ENCODE measurements around the gene LYSMD1.
"Not testable (repeated sequence)": the region's sequence is repeated elsewhere in the genome, so short reads cannot be mapped to it uniquely, and the experiment has no call there.

Gene LYSMD1, protein sequence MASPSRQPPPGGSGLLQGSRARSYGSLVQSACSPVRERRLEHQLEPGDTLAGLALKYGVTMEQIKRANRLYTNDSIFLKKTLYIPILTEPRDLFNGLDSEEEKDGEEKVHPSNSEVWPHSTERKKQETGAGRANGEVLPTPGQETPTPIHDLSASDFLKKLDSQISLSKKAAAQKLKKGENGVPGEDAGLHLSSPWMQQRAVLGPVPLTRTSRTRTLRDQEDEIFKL

DNA sequence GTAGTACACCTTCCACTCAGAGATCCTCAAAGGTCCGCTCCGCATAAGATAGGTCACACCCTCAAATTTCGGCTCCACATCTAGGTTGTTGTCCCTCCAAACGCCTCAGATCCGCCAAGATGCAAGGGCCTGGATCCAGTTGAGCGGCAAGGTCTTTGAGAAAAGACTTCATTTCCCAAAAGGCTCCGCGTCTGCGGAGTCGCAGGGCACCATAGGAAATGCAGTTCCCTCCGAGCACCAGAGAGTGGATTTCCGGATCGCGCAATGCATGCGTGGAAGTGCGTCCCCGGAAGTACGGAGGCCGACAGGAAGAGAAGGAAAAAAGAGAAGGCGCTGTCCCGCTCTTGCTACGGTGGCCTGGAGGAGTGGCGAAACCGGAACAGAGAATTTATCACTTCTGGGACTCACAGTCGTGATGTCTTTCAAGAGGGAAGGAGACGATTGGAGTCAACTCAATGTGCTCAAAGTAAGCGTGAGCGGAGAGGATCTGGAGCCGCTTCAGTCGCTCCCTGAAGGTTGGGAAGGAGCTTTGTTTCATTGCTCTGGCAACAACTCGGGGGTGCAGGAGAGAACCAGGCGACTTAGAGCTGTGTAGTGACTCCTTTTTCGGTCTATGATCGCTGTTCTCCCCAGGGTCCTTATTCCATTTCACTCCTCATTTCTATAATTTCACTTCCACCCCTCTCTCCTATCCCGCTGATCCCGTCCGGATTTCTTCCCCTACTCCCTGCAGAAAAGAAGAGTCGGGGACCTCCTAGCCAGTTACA is at the start of gene LYSMD1, which contains the start of gene SCNM1:
LYSMD1 (minus strand) TSS at position 165 of the 767 bp plus-strand sequence. CDS start 644 bp downstream, outside the sequence.
SCNM1 (plus strand) TSS at position 407 of the 767 bp plus-strand sequence; CDS start at position 416, 9 bp downstream.
- FAIRE-seq (no peak), DNase-seq (ENCODE audit: low spot score) (peak; percentile 95)

DNA sequence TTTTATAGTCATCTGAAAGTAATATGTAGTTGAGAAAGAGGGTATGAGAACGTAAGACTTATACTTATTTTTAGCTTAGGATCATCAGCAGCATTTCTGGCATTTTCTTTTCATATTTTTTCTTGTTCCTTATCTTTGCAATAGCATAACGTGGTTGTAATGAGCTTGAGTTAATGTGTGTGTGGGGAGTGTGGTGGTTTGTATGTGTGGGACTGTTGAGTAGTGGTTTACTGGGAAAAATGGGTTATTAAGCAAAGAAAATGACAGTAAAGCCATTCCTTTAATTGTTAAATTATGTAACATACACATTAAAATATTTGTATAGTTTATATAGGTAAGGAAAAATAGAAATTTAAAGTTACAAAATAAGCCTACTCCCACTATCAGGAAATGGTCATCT is 47.9 kb upstream of the LYSMD1 start:
- FAIRE-seq, result no peak
- DNase-seq (ENCODE audit: low spot score), result no peak

DNA sequence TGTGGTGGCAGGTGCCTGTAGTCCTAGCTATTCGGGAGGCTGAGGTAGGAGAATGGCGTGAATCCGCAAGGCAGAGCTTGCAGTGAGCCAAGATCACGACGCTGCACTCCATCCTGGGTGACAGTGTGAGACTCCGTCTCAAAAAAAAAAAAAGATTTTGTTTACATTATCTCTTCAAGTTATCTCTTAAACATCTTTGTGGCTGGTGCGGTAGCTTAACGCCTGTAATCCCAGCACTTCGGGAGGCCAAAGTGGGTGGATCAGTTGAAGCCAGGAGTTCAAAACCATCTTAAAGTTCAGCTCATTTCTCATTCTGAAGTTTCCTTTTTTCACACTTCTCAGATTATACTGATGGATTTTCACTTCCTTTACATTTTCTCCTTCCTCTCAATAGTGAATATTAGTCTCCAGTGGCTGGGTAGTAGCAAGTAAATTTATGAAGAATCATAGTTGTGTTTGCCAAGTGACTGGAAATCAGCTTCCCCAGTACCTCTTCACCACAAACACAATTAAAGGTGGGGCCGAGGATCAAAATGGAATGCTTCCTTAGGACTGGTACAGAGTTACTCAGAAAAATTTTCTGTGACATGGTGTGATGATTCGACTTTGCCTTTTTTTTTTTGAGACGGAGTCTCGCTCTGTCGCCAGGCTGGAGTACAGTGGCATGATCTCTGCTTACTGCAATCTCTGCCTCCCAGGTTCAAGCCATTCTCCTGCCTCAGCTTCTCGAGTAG is 46.4 kb upstream of the LYSMD1 start:
- no peak for DNase-seq (ENCODE audit: low spot score)

DNA sequence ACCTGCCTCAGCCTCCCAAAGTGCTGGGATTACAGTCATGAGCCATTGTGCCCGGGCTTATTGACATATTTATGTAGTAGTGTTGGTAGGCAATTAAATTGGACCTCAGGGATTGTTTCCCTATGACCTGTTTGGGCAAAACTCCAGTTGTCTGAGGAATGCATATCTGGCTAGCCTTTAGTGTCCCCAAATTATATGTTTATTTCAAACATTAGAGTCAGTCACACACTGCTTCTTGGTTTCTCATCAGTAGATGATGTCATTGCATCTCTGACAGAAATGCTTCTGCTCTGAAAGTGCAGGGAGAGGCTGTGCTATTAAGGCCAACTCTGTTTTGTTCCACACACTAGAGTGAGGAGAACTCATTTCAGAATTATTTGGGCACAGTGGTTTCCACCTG is 45.1 kb upstream of the LYSMD1 start:
- FAIRE-seq (no peak), DNase-seq (ENCODE audit: low spot score) (no peak)

More for the DNA sequence above, 46.4 kb upstream of the LYSMD1 start:
- FAIRE-seq, result no peak

DNA sequence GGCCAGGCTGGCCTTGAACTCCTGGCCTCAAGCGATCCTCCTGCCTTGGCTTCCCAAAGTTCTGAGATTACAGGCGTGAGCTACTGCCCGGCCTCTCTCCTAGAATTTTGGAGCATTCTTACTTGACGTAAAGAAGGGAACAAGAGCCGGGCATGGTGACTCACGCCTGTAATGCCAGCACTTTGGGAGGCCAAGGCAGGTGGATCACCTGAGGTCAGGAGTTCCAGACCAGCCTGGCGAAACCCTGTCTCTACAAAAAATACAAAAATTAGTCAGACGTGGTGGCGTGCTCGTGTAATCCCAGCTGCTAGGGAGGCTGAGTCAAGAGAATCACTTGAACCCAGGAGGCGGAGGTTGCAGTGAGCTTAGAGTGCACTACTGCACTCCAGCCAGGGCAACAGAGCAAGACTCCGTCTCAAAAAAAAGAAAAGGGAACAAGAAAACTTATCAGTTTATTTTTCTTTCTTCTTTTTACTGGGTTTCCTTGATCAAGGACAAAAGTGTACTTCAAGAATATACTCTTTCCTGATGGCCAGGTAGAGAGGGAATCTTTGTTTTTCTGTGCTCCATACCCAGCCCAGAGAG is 39.8 kb upstream of the LYSMD1 start:
- DNase-seq (ENCODE audit: low spot score); FAIRE-seq: not testable (repeated sequence)

DNA sequence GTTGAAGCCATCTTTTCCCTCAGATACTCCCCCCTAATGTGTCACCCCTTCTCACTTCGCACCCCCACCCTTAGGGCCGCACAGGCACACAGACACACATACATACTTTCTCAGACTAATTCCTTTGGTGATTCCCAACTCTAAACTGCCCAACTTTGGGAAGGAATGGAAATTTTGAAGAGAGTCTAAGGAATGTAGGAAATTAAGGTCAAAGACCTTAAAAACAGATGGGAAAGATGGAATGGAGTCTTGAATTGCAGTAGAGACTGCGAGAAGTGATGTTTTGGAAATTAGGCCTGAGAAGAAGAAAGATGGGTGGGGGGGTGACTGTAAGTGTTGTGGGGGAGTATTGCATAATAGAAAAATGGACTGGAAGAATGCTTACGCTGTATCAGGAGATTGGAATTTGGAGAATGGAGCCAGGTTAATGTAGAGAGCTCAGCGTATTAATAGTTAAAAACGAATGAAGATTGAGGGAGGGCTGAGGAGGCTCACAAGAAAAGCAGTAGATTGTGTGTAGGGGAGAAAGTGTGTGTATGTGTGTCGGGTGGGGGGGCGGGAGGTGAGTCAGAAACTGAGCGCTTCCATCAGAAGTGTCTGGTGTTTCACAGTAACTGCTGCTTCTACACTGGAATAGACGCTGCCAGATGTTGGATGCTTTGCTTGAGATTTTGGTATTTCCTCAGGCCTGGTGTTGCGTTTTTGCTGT is 34.3 kb upstream of the LYSMD1 start:
- DNase-seq (ENCODE audit: low spot score) (peak; percentile 48), FAIRE-seq (no peak)

DNA sequence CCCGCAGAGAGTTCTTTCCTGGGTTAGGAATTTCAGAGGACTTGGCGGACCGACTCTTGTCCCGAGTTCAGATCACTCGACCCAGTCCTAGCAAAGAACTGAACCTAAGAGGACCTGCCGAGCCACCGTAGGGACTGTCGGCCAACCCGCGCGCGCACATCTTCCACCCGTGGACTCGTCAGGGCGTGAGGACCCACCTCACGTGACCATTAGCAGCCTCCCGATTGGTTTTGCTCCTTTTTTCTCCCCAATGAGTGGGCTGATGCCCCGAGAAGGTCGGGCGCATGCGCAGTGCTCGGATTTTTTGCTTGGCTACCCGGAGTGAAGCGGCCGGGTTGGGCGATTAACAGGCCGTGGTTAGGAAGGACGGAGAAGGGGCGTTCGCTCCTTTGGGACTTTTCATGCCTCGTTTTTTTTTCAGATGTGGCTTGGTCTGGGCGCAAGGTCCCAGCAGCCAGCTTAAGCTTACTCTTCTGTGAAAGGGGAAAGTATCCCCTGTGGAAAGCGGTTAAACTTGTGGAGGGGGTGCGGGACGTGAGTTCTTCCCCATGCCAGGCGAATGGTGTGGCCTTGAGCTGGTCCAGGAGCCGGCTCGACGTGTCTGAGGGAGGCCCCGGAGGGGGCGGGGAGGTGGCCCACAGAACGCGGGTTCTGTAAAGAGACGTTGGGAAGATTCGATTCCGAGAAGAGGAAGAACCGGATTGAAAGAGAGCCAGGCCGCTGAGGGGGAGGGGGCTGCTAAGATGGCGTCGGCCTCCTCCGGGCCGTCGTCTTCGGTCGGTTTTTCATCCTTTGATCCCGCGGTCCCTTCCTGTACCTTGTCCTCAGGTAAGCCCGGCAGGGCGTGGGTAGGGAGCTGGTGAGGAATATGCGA is 32.8 kb upstream of the LYSMD1 start, which contains the start of gene PIP5K1A:
PIP5K1A (plus strand) TSS at position 299 of the 874 bp plus-strand sequence; CDS start at position 744, 445 bp downstream.
- DNase-seq (ENCODE audit: low spot score), result peak; percentile 97
- peak; percentile 75 for FAIRE-seq

DNA sequence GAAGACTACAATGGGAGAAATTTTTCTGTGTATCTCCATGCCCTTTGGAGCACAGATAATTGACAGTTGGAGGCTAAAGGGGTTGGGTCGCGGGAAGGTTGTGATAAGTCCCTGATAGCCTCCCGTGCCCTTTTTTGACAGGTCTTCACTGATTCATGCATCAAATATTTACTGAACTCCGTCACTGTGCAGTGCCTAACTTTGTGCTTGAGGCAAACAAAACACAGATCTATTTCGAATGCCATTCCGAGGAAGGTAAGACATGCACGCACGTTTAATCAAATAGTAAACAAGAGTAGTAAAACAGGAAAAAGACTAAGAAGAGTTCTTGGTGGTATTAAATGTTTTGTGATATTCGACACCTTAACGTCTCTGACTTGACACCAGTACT is 32.2 kb upstream of the LYSMD1 start:
- FAIRE-seq (no peak), DNase-seq (ENCODE audit: low spot score) (no peak)

DNA sequence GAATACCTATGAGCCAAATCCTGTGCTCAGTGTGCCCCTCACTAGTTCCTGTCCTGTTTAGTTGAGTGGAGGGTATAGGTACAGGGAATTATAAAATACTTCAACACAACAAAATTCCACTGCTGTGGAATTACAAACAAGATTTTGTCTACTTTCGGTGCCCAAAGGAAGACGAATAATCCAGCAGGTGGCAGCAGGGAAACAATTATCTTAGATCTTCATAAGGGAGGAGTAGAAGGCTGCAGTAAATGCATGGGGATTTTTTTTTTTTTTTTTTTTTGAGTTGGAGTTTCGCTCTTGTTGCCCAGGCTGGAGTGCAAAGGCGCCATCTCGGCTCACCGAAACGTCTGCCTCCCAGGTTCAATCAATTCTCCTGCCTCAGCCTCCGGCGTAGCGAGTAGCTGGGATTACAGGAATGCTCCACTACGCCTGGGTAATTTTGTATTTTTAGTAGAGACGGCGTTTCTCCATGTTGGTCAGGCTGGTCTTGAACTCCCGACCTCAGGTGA is 30.6 kb upstream of the LYSMD1 start:
- no peak for FAIRE-seq

DNA sequence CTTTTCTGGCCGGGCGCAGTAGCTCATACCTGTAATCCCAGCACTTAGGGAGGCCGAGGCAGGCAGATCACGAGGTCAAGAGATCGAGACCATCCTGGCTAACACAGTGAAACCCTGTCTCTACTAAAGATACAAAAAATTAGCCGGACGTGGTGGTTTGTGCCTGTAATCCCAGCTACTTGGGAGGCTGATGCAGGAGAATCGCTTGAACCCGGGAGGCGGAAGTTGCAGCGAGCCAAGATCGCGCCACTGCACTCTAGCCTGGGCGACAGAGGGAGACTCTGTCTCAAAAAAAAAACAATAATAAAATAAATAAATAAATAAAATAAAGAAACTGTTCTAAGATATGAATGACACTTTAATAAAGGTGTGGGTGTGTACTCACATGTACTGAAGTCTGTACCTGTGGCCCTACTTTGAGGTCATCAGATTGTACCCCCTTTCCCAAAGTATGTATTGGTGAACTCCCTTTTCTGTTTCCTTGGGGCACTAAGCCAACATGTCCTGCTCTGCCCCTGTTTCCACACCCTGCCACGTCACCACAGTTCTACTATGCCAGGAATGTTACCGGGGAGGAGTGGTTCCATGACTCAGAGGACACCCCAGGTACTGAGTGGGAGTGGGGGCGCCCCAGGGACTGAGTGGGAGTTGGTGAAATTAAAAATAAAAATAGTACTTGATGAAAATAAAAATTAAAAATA is 29.3 kb upstream of the LYSMD1 start:
- FAIRE-seq, result peak; percentile 35

More for the DNA sequence above, 30.6 kb upstream of the LYSMD1 start:
- peak; percentile 55 for DNase-seq (ENCODE audit: low spot score)

DNA sequence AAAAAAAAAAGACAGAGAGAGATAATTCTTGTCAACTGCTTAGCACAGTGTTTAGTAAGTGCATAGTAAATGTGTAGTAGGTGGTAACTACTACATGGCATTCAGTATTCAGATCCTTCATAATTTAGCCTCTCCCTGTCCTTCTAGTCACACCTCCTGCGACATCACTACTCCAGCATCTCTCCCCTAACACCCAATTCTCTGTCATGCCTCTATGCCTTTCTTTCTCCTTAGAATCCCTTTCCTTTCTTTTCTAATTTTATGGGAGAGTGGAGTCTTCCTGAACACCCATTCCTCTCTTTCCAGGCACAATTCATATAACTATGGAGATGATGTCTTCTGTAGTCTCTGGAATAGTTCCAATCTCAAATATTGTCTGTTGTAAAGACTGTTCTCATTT is 28.2 kb upstream of the LYSMD1 start:
- DNase-seq (ENCODE audit: low spot score) (no peak), FAIRE-seq (no peak)

More for the DNA sequence above, 29.3 kb upstream of the LYSMD1 start:
- peak; percentile 89 for DNase-seq (ENCODE audit: low spot score)

DNA sequence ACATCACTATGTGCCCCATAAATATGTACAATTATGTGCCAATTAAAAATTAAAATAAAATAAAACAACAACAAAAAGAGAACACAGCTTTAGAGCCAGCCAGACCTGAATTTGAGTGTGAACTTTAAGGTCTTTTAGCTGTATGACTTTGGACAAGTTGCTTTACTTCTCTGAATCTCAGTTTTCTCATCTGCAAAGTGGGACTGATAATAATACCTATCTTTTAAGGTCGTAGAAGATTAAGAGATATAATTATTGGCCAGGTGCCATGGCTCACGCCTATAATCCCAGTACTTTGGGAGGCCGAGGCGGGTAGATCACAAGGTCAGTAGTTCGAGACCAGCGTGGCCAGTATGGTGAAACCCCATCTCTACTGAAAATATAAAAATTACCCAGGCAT is 27.6 kb upstream of the LYSMD1 start:
- no peak for DNase-seq (ENCODE audit: low spot score)
- no peak for FAIRE-seq

DNA sequence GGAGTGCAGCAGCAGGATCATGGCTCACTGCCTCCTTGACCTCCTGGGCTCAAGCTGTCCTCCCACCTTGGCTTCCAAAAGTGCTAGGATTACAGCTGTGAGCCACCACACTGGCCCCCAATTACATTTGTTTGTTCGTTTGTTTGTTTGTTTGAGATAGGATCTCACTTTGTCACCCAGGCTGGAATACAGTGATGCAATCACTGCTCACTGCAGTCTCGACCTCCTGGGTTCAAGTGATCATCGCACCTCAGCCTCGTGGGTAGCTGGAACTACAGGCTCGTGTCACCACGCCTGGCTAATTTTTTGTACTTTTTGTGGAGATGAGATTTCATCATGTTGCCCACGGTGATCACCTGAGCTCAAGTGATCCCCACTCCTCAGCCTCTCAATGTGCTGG is 26.3 kb upstream of the LYSMD1 start:
- no peak for DNase-seq (ENCODE audit: low spot score)
- FAIRE-seq, result no peak

DNA sequence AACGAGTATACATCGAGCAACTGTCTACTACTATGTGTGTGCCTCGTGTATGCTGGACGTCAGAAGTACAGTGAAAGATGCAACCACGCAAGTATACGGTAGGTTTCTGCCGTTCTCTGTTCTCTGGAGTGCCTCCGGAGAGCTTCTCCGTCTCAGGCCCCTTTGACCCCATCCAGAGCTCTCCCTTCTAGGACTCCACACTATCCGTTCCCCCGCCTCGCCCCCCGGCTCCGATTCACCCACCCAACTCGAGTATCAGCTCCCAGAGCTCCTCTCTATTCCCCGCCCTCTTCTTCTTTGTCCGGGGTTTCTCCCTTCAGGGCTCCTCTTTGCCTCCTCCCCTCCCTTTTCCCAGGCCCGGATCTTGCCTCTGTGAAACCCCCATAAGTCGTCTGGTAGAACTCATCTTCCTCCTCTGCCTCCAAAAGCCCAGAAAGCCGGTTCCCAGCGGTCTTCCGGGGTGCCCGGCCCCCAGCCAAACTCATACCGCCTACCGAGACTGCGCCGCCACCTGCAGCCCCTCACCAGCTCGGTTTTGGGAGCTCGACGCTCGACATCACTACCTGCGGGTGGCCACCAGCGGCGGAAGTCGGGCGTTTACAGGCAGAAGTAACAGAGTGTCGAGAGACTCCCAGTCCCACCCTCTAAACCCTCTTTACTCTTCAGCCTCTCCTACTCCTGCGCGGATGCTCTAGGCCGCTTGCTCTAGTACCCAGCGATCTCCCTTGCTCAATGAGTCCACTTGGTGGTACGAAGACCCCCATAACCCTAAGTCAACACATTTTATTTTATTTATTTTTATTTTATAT is 24.1 kb upstream of the LYSMD1 start, which contains the start of gene VPS72:
VPS72 (minus strand) TSS at position 561 of the 809 bp plus-strand sequence; CDS start at position 485, 76 bp downstream.
- DNase-seq (ENCODE audit: low spot score) (peak; percentile 92), FAIRE-seq (no peak)

DNA sequence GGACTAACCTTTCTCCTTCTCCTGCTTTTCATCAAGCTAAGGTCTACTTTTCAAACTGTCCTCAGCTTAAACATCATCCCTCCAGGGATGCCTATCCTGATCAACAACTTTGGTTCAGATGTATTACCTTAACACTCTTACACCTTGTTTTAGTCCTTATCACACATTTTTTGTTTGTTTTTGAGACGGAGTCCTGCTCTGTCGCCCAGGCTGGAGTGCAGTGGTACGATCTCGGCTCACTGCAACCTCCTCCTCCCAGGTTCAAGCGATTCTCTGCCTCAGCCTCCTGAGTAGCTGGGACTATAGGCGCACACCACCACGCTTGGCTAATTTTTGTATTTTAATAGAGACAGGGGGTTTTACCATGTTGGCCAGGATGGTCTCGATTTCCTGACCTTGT is 23.0 kb upstream of the LYSMD1 start:
- not testable (repeated sequence) for FAIRE-seq

DNA sequence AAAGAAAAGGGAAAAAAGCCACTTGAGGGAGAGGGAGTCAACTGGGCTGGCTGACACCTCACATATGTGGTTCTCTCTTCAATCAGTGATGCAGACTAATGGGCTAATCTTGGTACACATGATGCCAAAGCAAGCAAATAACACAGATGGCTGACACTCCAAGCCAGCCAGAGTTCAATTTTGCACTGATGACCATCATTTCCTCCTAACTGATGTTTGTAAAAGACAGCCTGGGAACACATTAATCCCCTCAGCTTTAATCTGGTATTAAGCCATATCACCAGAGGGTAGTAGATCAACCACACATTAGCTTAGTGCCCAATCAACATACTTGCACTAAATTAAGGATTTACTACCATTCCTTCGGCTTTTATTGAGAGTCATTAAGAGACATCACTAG is 21.5 kb upstream of the LYSMD1 start:
- DNase-seq (ENCODE audit: low spot score) (no peak), FAIRE-seq (no peak)

More for the DNA sequence above, 23.0 kb upstream of the LYSMD1 start:
- DNase-seq (ENCODE audit: low spot score), result not testable (repeated sequence)

DNA sequence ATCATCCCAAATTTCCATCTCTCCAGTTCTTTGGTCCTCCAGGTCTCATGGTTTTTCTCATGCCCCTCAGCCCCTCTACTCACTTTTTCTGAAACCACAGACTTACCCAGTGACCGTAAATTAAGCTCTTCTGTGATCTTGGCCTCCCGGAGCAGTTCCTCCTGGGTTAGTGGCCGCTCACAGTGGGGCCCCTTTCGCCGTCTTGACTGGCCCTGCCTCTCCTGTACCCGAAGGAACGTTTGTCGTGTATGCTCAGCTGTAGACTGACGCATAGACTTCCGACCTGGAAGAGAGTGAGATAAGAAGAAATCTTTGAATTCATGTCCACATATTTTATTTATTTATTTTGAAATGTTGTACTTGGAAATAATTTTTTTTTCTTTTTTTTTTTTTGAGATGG is 18.5 kb upstream of the LYSMD1 start:
- DNase-seq (ENCODE audit: low spot score), result no peak
- FAIRE-seq, result no peak

DNA sequence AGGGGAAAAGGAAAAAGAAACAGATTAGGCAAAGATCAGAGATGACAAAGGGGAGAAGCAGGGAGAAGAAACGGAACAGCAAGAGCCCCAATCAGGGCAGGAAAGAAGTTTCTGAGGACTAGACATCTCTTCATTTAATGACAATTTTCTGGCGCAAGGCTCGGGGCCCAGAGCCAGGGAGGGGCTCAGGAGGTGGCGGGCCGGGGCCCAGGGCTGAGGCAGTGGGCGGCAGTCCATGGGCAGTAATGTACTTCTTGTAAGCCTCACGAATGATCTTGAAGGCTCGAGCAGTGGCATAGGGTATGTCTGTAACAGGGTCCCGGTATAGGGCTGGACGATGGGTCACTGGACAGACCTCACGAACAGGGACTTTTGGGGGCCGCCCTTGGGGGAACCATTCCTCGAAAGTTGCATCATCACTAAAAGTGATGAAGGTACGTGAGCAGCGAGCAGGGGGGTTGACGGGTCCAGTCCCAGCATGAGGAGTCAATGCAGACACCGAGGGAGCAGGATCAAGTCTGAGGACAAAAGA is 10.9 kb upstream of the LYSMD1 start:
- no peak for FAIRE-seq
- no peak for DNase-seq (ENCODE audit: low spot score)

Data from urothelium cell line (cell line).